Gastroesophageal sphincter (tissue), 4 donors: ENCODE data around the gene INHBE. TPM values are rescaled to one million over a fixed set of nuclear protein-coding genes. Genes with fewer than 3 reads are reported as not detected.
"Not testable (repeated sequence)": the region's sequence is repeated elsewhere in the genome, so short reads cannot be mapped to it uniquely, and the experiment has no call there.

Experiments used
- ATAC-seq: fragments of 150-250 bp; one replicate; pipeline ENCODE4 v1.9.1; 2016; ENCODE audit warnings: mild to moderate bottlenecking, moderate library complexity
- H3K27ac ChIP-seq, 4 donors: fragments of 200-600 bp; sonication (generic) in 3 of 4; 1 replicate in 3 of 4; 2 replicates in 1 of 4; pipeline ENCODE4 v1.5.1; 2016 to 2019
- H3K27me3 ChIP-seq: fragments of 200-600 bp; sonication (generic); one replicate; pipeline ENCODE4 v1.5.1; 2019
- H3K36me3 ChIP-seq, 2 donors: fragments of 200-600 bp; sonication (generic); one replicate each; pipeline ENCODE4 v1.5.1; 2019; ENCODE audit warnings: control low read depth in 1 of 2
- H3K4me1 ChIP-seq, 3 donors: fragments of 200-600 bp; sonication (generic); 1 replicate in 2 of 3; 2 replicates in 1 of 3; pipeline ENCODE4 v1.5.1; 2016 to 2019; ENCODE audit warnings: control low read depth in 2 of 3
- H3K4me3 ChIP-seq, 2 donors: fragments of 200-600 bp; sonication (generic); one replicate each; pipeline ENCODE4 v1.5.1; 2019; ENCODE audit warnings: mild to moderate bottlenecking in 1 of 2, moderate library complexity in 1 of 2
- H3K9me3 ChIP-seq, 3 donors: fragments of 200-600 bp; sonication (generic); one replicate each; pipeline ENCODE4 v1.5.1; 2017 to 2019; ENCODE audit warnings: control low read depth in 2 of 3
- CTCF ChIP-seq, 4 experiments: fragments of 200-600 bp in 2 of 4; fragments of 450-650 bp in 2 of 4; sonication (generic) in 1 of 4; IDR thresholded peaks; one replicate each; pipeline ENCODE4 v1.5.1; 2017 to 2019; ENCODE audit warnings: antibody characterized with exemption in 4 of 4, mild to moderate bottlenecking in 2 of 4, moderate library complexity in 2 of 4
- EP300 ChIP-seq: sonication (generic); formaldehyde crosslinking; IDR thresholded peaks from one replicate; pipeline ENCODE4 v1.6.1; 2017; ENCODE audit warnings: antibody characterized with exemption, mild to moderate bottlenecking
- POLR2A ChIP-seq, 2 donors: fragments of 450-650 bp; IDR thresholded peaks; one replicate each; pipeline ENCODE4 v1.6.1; 2017; ENCODE audit warnings: antibody characterized with exemption in 2 of 2, mild to moderate bottlenecking in 2 of 2, moderate library complexity in 1 of 2
- POLR2AphosphoS5 ChIP-seq: sonication (generic); formaldehyde crosslinking; IDR thresholded peaks from one replicate; pipeline ENCODE4 v1.6.1; 2017; ENCODE audit warnings: antibody characterized with exemption
- WGBS, 2 donors: methylation state at CpG; one replicate each; pipeline ENCODE4 v1.1.5; 2018; ENCODE audit warnings: low coverage in 1 of 2; 5-methylcytosine and 5-hydroxymethylcytosine counted together
- small RNA-seq, 4 donors: library from RNA; depleted of rRNA; stranded (forward); fragments of <200 nt; gene quantifications; one replicate each; pipeline ENCODE3, GENCODE V24; 2016
- total RNA-seq, 4 donors: library from RNA; depleted of rRNA; stranded (reverse); fragments of >200 nt; gene quantifications; one replicate each; pipeline ENCODE4 v1.1.0, GENCODE V29; 2016

Gene INHBE
- total RNA-seq, 4 donors from 2014 or later = not detected

GRCh38 chr12:57498132-57498502, 43.0 kb downstream of the INHBE start:
- H3K4me1 ChIP-seq = no peaks in the 10 kb centered on the region
- H3K36me3 ChIP-seq = peaks cover 0 to 87% of the 10 kb centered on the region in 2 donors
- H3K27me3 ChIP-seq = no peaks in the 10 kb centered on the region
- no peak overlapping the region for H3K4me3 ChIP-seq
- H3K27ac ChIP-seq = no peak overlapping the region
- ATAC-seq = no peak
- TF ChIP-seq EP300 (no peak), POLR2A (IDR thresholded peaks at IDR 0.05) (no peak), POLR2AphosphoS5 (no peak), CTCF (IDR thresholded peaks at IDR 0.05) (no peak)
- H3K9me3 ChIP-seq = no peaks in the 10 kb centered on the region
- WGBS, 2 donors = 80% methylated on average over 2 of the region's 9 CpGs; no CpG with 5 or more reads in 1 of the 2 donors

GRCh38 chr12:57498571-57498970, 43.5 kb downstream of the INHBE start:
- ATAC-seq = no peak
- WGBS, 2 donors = 76% methylated on average over 3 of the region's 4 CpGs; no CpG with 5 or more reads in 1 of the 2 donors
- no peaks in the 10 kb centered on the region for H3K4me1 ChIP-seq
- peaks cover 0 to 92% of the 10 kb centered on the region in 2 donors for H3K36me3 ChIP-seq
- no peak for TF ChIP-seq EP300
- TF ChIP-seq POLR2AphosphoS5 = no peak
- no peaks in the 10 kb centered on the region for H3K9me3 ChIP-seq
- no peak overlapping the region for H3K4me3 ChIP-seq
- H3K27ac ChIP-seq = no peak overlapping the region
- H3K27me3 ChIP-seq = no peaks in the 10 kb centered on the region

- 92 to 96% methylated on average over 5 of the region's 11 CpGs for whole genome bisulfite sequencing, 2 donors
- ATAC-seq = no peak
- no peaks in the 10 kb centered on the region for H3K4me1 ChIP-seq
- TF ChIP-seq POLR2AphosphoS5 (no peak), POLR2A (IDR thresholded peaks at IDR 0.05) (no peak), EP300 (no peak), CTCF (IDR thresholded peaks at IDR 0.05) (no peak)
- H3K4me3 ChIP-seq = no peak overlapping the region
- H3K27ac ChIP-seq = no peak overlapping the region
- H3K36me3 ChIP-seq = peaks cover 0 to 99% of the 10 kb centered on the region in 2 donors
- no peaks in the 10 kb centered on the region for H3K9me3 ChIP-seq
- H3K27me3 ChIP-seq = no peaks in the 10 kb centered on the region
Observed at GRCh38 chr12:57500213-57500612, 45.1 kb downstream of the INHBE start.

- not testable (repeated sequence) for H3K4me3 ChIP-seq, ATAC-seq, H3K4me1 ChIP-seq, H3K27ac ChIP-seq, H3K27me3 ChIP-seq, H3K9me3 ChIP-seq
- H3K36me3 ChIP-seq = peaks cover 0 to 94% of the 10 kb centered on the region in 2 donors
- WGBS, 2 donors = 87 to 96% methylated on average over 6 to 13 of the region's 22 CpGs
Observed at GRCh38 chr12:57502311-57502969, 47.3 kb downstream of the INHBE start.

- not testable (repeated sequence) for H3K4me3 ChIP-seq, H3K9me3 ChIP-seq, H3K4me1 ChIP-seq, ATAC-seq, H3K27ac ChIP-seq, H3K27me3 ChIP-seq
- WGBS, 2 donors = 68 to 91% methylated on average over 1 to 3 of the region's 4 CpGs
- H3K36me3 ChIP-seq = peaks cover 0 to 89% of the 10 kb centered on the region in 2 donors
Observed at GRCh38 chr12:57506541-57506940, 51.4 kb downstream of the INHBE start.

Small RNA genes lying within 50 kb of the gene (small RNA-seq; reads per million reads assigned to genes)
- gene RNU6-879P = 0 reads per million in 4 donors

Other genes starting within 250 kb of the INHBE start
- gene NXPH4, start 238.5 kb upstream of the INHBE start, total RNA-seq = 1 to 10 TPM in 1 of 4 donors, not detected in 3; 1.1 TPM
- gene SHMT2, start 225.6 kb upstream of the INHBE start, total RNA-seq = 10 to 100 TPM; 20.5 to 42.4 (median 34.4) TPM
- under 1 TPM in 3 of 4 donors, not detected in 1; 0.32 to 0.94 (median 0.35) TPM for gene STAC3, start 204.1 kb upstream of the INHBE start, total RNA-seq
- 10 to 100 TPM; 38.0 to 60.1 (median 45.9) TPM for gene R3HDM2, start 24.3 kb upstream of the INHBE start, total RNA-seq
- not detected for gene INHBC, start 20.5 kb upstream of the INHBE start, total RNA-seq
- 1 to 10 TPM in 1 of 4 donors, under 1 TPM in 3; 0.15 to 3.6 (median 0.30) TPM for gene GLI1, start 4.5 kb downstream of the INHBE start, total RNA-seq
- 10 to 100 TPM in 1 of 4 donors, 1 to 10 TPM in 3; 5.6 to 13.1 (median 8.9) TPM for gene ARHGAP9, start 24.6 kb downstream of the INHBE start, total RNA-seq
- 100 to 1,000 TPM in 1 of 4 donors, 10 to 100 TPM in 3; 67.4 to 209 (median 81.7) TPM for gene MARS1, start 32.8 kb downstream of the INHBE start, total RNA-seq
- gene DDIT3, start 65.2 kb downstream of the INHBE start, total RNA-seq = 10 to 100 TPM; 17.7 to 41.2 (median 36.5) TPM
- 10 to 100 TPM in 3 of 4 donors, 1 to 10 TPM in 1; 8.9 to 22.6 (median 19.7) TPM for gene MBD6, start 67.5 kb downstream of the INHBE start, total RNA-seq
- gene DCTN2, start 91.9 kb downstream of the INHBE start, total RNA-seq = 100 to 1,000 TPM; 138 to 204 (median 182) TPM
- gene KIF5A, start 94.7 kb downstream of the INHBE start, total RNA-seq = 1 to 10 TPM in 3 of 4 donors, under 1 TPM in 1; 0.89 to 4.7 (median 1.6) TPM
- gene PIP4K2C, start 135.9 kb downstream of the INHBE start, total RNA-seq = 10 to 100 TPM; 21.7 to 38.7 (median 33.1) TPM
- 10 to 100 TPM; 34.6 to 70.2 (median 53.2) TPM for gene DTX3, start 149.5 kb downstream of the INHBE start, total RNA-seq
- 100 to 1,000 TPM; 116 to 140 (median 128) TPM for gene ARHGEF25, start 156.1 kb downstream of the INHBE start, total RNA-seq
- gene B4GALNT1, start 177.9 kb downstream of the INHBE start, total RNA-seq = 10 to 100 TPM in 1 of 4 donors, 1 to 10 TPM in 3; 2.3 to 10.1 (median 5.0) TPM
- 100 to 1,000 TPM; 161 to 235 (median 186) TPM for gene OS9, start 238.8 kb downstream of the INHBE start, total RNA-seq